CD14-positive monocyte (primary cell): ENCODE measurements around the gene MTMR3. TPM values are rescaled to one million over a fixed set of nuclear protein-coding genes. Genes with fewer than 3 reads are reported as not detected.

Source experiments
- DNase-seq, 3 donors: peaks; one replicate each; pipeline ENCODE4 v3.0.0-alpha.2; 2011 to 2022
- H2AFZ ChIP-seq: 2 replicates; pipeline ENCODE4 v1.6.0; 2012; ENCODE audit warnings: mild to moderate bottlenecking, low read depth, low read length, inconsistent platforms; ENCODE audit not compliant: insufficient read depth, poor library complexity, severe bottlenecking
- H3K27ac ChIP-seq, 2 donors: 1 replicate in 1 of 2; 2 replicates in 1 of 2; pipeline ENCODE4 v1.5.1; 2012 to 2013; ENCODE audit warnings: low read length in 2 of 2, control low read depth in 1 of 2, inconsistent platforms in 1 of 2, low read depth in 1 of 2, mild to moderate bottlenecking in 1 of 2
- H3K27me3 ChIP-seq, 2 donors: one replicate each; pipeline versions ENCODE4 v1.6.0 to v1.6.1; 2011 to 2013; ENCODE audit warnings: low read length in 2 of 2; ENCODE audit not compliant: control insufficient read depth in 2 of 2, insufficient read depth in 2 of 2
- H3K36me3 ChIP-seq, 2 donors: replicated peaks in 1 of 2; 1 replicate in 1 of 2; 2 replicates in 1 of 2; pipeline versions ENCODE4 v1.5.1 to v1.6.1; 2012 to 2013; ENCODE audit warnings: low read length in 2 of 2, control low read depth in 1 of 2, inconsistent platforms in 1 of 2, mild to moderate bottlenecking in 1 of 2; ENCODE audit not compliant: insufficient read depth in 2 of 2, control insufficient read depth in 1 of 2
- H3K4me1 ChIP-seq, 2 donors: 1 replicate in 1 of 2; 2 replicates in 1 of 2; pipeline versions ENCODE4 v1.5.1 to v1.6.1; 2012 to 2013; ENCODE audit warnings: low read length in 2 of 2, control low read depth in 1 of 2, inconsistent platforms in 1 of 2, mild to moderate bottlenecking in 1 of 2, moderate library complexity in 1 of 2; ENCODE audit not compliant: insufficient read depth in 2 of 2, control insufficient read depth in 1 of 2
- H3K4me2 ChIP-seq: replicated peaks from 2 replicates; pipeline ENCODE3; 2012; ENCODE audit warnings: low read length, moderate library complexity, mild to moderate bottlenecking; ENCODE audit not compliant: poor library complexity, severe bottlenecking; ENCODE audit errors: extremely low read depth
- H3K4me3 ChIP-seq, 3 experiments: fragments of 200-600 bp in 1 of 3; sonication (generic) in 1 of 3; replicated peaks in 1 of 3; 1 replicate in 2 of 3; 2 replicates in 1 of 3; pipeline ENCODE4 v1.5.1; 2011 to 2013; ENCODE audit warnings: low read length in 3 of 3, mild to moderate bottlenecking in 3 of 3, control low read depth in 2 of 3, low read depth in 2 of 3, inconsistent platforms in 1 of 3, moderate library complexity in 1 of 3
- H3K79me2 ChIP-seq: 2 replicates; pipeline ENCODE4 v1.6.0; 2012; ENCODE audit warnings: mild to moderate bottlenecking, control low read depth, inconsistent platforms, low read length, moderate library complexity; ENCODE audit not compliant: insufficient read depth
- H3K9ac ChIP-seq: 2 replicates; pipeline ENCODE4 v1.6.0; 2017; ENCODE audit warnings: low read length, mild to moderate bottlenecking; ENCODE audit not compliant: insufficient read depth, poor library complexity, severe bottlenecking
- H3K9me3 ChIP-seq, 2 donors: replicated peaks in 1 of 2; 1 replicate in 1 of 2; 2 replicates in 1 of 2; pipeline versions ENCODE4 v1.5.1 to v1.6.1; 2012 to 2013; ENCODE audit warnings: low read length in 2 of 2, control low read depth in 1 of 2; ENCODE audit not compliant: control insufficient read depth in 1 of 2, insufficient read depth in 1 of 2
- H4K20me1 ChIP-seq: 2 replicates; pipeline ENCODE4 v1.6.0; 2012; ENCODE audit warnings: mild to moderate bottlenecking, low read length, control low read depth, moderate library complexity; ENCODE audit not compliant: insufficient read depth
- H3K27ac Mint-ChIP-seq, 7 donors: one replicate each; pipeline ENCODE4 v1.8.0; 2020; ENCODE audit warnings: mild to moderate bottlenecking in 7 of 7, mixed read lengths in 7 of 7, moderate library complexity in 6 of 7, inconsistent platforms in 2 of 7
- H3K27me3 Mint-ChIP-seq, 3 donors: one replicate each; pipeline ENCODE4 v1.8.0; 2021 to 2022; ENCODE audit warnings: low read depth in 3 of 3, mild to moderate bottlenecking in 3 of 3, mixed read lengths in 3 of 3, moderate library complexity in 3 of 3, inconsistent platforms in 1 of 3
- H3K36me3 Mint-ChIP-seq, 2 donors: one replicate each; pipeline ENCODE4 v1.8.0; 2020; ENCODE audit warnings: mixed read lengths in 2 of 2, inconsistent platforms in 1 of 2, mild to moderate bottlenecking in 1 of 2
- H3K4me1 Mint-ChIP-seq: one replicate; pipeline ENCODE4 v1.8.0; 2020; ENCODE audit warnings: mild to moderate bottlenecking, mixed read lengths
- H3K4me3 Mint-ChIP-seq, 2 donors: one replicate each; pipeline ENCODE4 v1.8.0; 2020; ENCODE audit warnings: mild to moderate bottlenecking in 2 of 2, mixed read lengths in 2 of 2, moderate library complexity in 1 of 2
- H3K9me3 Mint-ChIP-seq, 7 donors: one replicate each; pipeline ENCODE4 v1.8.0; 2020 to 2022; ENCODE audit warnings: mixed read lengths in 7 of 7, mild to moderate bottlenecking in 6 of 7, moderate library complexity in 6 of 7, inconsistent platforms in 2 of 7
- WGBS: methylation state at CpG from one replicate; pipeline ENCODE4 v1.1.5; 2013; ENCODE audit warnings: missing lambda C conversion rate; ENCODE audit not compliant: insufficient coverage; 5-methylcytosine and 5-hydroxymethylcytosine counted together
- intact Hi-C, 2 donors: fragments of 100-400 bp; cut with micrococcal nuclease; formaldehyde crosslinking; loops; one replicate each; pipeline versions ENCODE4 v1.15.0 to v1.15.1; 2023
- polyA plus RNA-seq, 3 donors: library from polyadenylated mRNA; depleted of rRNA in 1 of 3; unstranded in 2 of 3; stranded (reverse) in 1 of 3; fragments of 300-500 nt in 2 of 3; fragments of >200 nt in 1 of 3; fragmentation: Illumina TruSeq in 2 of 3; gene quantifications; 1 replicate in 2 of 3; 2 replicates in 1 of 3; pipeline ENCODE4 v1.2.3, GENCODE V29; 2012 to 2021
- TF ChIP-seq, protein P1 (sequence below): fragments of 200-600 bp; IDR thresholded peaks from one replicate; pipeline ENCODE4 v1.8.0; 2022; ENCODE audit warnings: antibody characterized with exemption, mild to moderate bottlenecking

The MTMR3 gene
- polyA plus RNA-seq, 3 donors: 23.4 to 86.1 (median 30.2) TPM

- Mint-ChIP-seq H3K4me1 (peaks cover 54% of the 10 kb centered on the region), H3K27me3 (no peaks in the 10 kb centered on the region), H3K9me3 (peaks cover 0 to 3% (median 0%) of the 10 kb centered on the region in 7 donors), H3K36me3 (peaks cover 0 to 5% of the 10 kb centered on the region in 2 donors), H3K27ac (peak overlapping the region in 3 of 7 donors; percentile 17 to 60 (median 48)), H3K4me3 (no peak overlapping the region)
- H3K36me3 ChIP-seq: no peaks in the 10 kb centered on the region
- H3K9me3 ChIP-seq: no peaks in the 10 kb centered on the region
- H3K4me2 ChIP-seq: no peak overlapping the region
- no peaks in the 10 kb centered on the region for H3K27me3 ChIP-seq
- H3K4me1 ChIP-seq: peaks cover 0 to 8% of the 10 kb centered on the region in 2 donors
- no peak overlapping the region for H3K9ac ChIP-seq
- WGBS: 100% methylated on average over 1 of the region's 5 CpGs
- H4K20me1 ChIP-seq: peaks cover 100% of the 10 kb centered on the region
- intact Hi-C loops: no loop called here
- H3K4me3 ChIP-seq: no peak overlapping the region
- H2AFZ ChIP-seq: no peak overlapping the region
- DNase-seq: no peak
- TF ChIP-seq, protein P1, sequence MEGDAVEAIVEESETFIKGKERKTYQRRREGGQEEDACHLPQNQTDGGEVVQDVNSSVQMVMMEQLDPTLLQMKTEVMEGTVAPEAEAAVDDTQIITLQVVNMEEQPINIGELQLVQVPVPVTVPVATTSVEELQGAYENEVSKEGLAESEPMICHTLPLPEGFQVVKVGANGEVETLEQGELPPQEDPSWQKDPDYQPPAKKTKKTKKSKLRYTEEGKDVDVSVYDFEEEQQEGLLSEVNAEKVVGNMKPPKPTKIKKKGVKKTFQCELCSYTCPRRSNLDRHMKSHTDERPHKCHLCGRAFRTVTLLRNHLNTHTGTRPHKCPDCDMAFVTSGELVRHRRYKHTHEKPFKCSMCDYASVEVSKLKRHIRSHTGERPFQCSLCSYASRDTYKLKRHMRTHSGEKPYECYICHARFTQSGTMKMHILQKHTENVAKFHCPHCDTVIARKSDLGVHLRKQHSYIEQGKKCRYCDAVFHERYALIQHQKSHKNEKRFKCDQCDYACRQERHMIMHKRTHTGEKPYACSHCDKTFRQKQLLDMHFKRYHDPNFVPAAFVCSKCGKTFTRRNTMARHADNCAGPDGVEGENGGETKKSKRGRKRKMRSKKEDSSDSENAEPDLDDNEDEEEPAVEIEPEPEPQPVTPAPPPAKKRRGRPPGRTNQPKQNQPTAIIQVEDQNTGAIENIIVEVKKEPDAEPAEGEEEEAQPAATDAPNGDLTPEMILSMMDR: no peak
- peak overlapping the region in 1 of 2 donors; percentile 49 for H3K27ac ChIP-seq
- peaks cover 100% of the 10 kb centered on the region for H3K79me2 ChIP-seq
Measured at GRCh38 chr22:29916007-29916544, 33.1 kb downstream of the MTMR3 start.

- Histone ChIP-seq H3K27me3 (no peaks in the 10 kb centered on the region), H3K9ac (no peak overlapping the region), H3K9me3 (no peaks in the 10 kb centered on the region), H3K79me2 (peaks cover 100% of the 10 kb centered on the region), H3K4me3 (no peak overlapping the region), H3K4me2 (no peak overlapping the region), H3K36me3 (no peaks in the 10 kb centered on the region), H4K20me1 (peaks cover 100% of the 10 kb centered on the region), H2AFZ (no peak overlapping the region), H3K4me1 (peaks cover 0 to 8% of the 10 kb centered on the region in 2 donors), H3K27ac (peak overlapping the region in 1 of 2 donors; percentile 49)
- Mint-ChIP-seq H3K27ac (no peak overlapping the region), H3K4me1 (peaks cover 50% of the 10 kb centered on the region), H3K27me3 (peaks cover 0 to 1% (median 0%) of the 10 kb centered on the region in 3 donors), H3K36me3 (peaks cover 0 to 5% of the 10 kb centered on the region in 2 donors), H3K9me3 (peaks cover 0 to 3% (median 0%) of the 10 kb centered on the region in 7 donors), H3K4me3 (no peak overlapping the region)
- intact Hi-C loops: no loop called here
- DNase-seq: no peak
- TF ChIP-seq, protein P1: no peak
- no CpG with 5 or more reads among the region's 4 CpGs for WGBS
Measured at GRCh38 chr22:29917052-29917902, 34.3 kb downstream of the MTMR3 start.
